NCI-H69 (cell line): ENCODE data around the gene PDZD7.
"Not testable (repeated sequence)": the region's sequence is repeated elsewhere in the genome, so short reads cannot be mapped to it uniquely, and the experiment has no call there.

Source experiments
- DNase-seq: peaks from one replicate; lab custom pipeline; 2025; lab: John Stamatoyannopoulos, UW

PDZD7 gene

DNA sequence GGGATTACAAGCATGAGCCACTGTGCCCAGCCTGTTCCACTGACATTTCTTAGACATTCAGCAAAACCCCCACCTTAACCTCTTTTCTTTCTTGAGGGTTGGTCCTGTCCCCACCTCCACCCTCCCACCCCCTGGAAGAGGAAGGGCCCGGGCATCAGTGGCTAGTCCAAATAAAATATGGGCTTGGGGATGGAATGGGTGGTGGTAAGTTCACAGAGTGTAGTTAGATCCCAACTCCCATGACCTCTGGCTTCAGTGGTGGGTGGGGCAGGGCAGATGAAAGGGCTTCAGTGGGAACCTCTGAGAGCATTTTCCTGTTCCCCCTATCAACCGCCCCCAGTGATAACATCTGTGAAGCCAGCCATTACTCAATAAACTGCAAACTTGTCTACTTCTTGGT lies 9.9 kb upstream of the PDZD7 start:
- DNase-seq = no peak

DNA sequence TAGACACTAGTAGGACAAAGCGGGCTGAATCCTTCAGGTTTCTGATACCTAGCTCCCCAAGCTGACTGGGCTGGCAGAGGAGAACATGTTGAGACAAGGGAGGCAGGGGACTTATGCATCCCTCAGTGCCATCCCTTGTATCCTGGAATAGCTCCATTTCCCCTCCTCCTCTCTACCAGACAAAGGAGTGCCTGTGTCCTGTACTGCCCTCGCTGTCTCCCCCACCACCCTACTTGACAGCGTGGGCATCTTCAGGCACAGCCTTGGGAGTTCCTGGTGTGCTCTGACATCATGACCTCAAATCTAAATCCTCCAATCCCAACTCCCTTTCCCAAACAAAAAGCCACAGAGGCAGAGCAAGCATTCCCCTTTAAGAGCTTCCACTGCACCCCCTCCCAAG lies 9.1 kb upstream of the PDZD7 start:
- no peak for DNase-seq

DNA sequence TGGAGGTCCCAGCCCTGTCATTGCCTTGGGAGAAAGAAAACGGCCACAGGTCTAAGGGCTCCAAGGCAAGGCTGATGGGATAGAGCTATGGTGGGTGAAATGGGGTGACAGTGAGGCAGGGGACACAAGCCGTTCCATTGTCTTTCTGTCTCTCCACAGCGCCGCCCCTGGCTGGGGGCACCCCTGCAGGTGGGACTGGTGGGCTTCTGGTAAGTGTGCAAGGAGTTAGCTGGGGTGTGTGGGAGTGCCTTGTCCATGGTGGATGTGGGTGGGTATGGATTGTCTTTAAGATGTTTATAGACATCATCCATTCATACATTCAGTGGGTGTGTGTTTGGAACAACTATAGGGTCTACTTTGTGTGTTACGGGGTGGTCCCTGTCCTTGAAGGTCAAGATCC lies 7.6 kb upstream of the PDZD7 start:
- DNase-seq = no peak

DNA sequence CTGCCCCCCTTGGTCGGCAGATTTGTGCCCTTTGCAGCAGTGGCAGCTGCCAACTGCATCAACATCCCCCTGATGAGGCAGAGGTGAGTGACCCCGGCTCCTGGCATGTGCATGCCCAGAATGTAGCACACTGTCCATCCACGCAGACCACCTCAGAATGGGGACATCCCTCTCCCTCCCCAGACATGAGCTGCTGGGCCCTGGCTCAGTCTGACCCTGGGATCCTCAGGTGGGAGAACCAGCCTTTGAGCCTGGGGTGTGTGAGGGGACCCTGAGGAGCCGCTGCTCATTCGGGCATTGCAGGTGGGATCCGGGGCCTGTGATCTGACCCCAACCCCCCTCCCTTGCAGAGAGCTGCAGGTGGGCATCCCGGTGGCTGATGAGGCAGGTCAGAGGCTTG lies 5.8 kb upstream of the PDZD7 start:
- DNase-seq = no peak

DNA sequence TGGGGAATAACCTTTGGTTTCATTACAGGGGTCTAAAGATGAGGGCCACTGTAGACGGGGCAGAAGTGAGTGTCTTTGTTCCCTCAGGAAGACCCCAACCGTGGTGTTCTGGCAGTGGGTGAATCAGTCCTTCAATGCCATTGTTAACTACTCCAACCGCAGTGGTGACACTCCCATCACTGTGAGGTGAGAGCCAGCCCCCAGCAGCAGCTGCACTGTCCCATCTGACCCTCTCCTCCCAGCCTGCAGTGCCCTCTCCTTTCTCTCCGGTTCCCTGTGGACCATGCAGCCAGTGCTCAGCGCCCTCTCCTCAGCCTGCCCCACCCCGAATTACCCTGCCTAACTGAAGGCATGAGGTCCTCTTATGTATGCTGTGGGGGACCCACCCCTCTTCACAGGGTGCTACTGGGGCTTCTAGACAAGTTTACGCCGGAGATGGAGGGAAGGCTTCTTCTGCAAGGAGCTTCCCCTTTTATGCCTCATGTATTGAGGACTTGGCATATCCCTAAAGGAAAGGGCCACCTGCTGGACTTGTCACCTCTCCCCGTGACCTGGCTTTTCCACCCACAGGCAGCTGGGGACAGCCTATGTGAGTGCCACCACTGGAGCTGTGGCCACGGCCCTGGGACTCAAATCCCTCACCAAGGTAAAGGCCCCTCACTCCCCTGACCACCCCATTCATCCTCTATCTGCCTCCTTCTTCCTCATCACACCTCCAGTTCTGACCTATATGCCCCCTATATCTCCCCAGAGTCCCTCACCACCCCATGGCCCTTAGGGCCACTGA lies 5.2 kb upstream of the PDZD7 start:
- DNase-seq = no peak

DNA sequence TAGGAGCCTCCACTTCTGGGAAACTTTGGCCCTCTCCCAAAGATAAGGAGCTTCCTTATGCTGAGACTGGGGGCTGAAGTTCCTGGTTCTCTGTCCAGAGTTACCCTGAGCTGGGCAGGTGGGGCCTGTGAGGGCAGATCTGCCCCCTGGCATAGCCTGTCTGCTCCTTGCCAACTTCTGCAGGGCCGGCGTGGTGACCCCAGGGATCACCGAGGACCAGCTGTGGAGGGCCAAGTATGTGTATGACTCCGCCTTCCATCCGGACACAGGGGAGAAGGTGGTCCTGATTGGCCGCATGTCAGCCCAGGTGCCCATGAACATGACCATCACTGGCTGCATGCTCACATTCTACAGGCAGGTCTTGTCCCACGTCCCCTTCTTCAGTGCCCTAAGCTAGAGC lies 4.4 kb upstream of the PDZD7 start:
- no peak for DNase-seq

DNA sequence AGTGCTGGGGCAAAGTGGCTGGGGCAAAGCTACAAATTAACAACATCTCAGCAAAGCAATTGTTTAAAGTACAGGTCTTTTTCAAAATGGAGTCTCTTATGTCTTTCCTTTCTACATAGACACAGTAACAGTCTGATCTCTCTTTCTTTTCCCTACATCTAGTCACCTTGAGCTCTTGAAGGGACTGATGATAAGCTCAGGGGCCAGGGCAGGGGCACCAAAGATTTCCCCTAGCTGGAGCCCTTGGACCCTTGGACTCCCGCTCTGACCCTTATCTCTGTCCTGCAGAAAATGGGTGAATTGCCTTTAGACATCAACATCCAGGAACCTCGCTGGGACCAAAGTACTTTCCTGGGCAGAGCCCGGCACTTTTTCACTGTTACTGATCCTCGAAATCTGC lies 3.5 kb upstream of the PDZD7 start:
- not testable (repeated sequence) for DNase-seq

DNA sequence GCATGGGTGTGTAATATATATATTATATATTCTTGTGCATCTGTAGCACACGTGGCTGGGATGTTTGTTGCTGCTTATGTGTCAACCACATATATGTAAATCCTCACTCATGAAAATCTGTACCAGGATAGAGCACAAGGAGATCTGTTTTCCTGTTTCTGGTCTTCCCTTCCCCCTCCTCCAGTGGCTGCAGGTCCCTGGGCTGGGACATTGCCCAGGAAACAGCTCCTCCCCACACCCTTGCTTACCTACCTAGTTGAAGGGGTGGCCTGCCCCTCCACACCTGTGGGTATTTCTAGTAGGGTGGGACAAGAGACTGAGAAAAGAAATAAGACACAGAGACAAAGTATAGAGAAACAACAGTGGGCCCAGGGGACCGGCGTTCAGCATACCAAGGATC lies 2.3 kb upstream of the PDZD7 start:
- no peak for DNase-seq

DNA sequence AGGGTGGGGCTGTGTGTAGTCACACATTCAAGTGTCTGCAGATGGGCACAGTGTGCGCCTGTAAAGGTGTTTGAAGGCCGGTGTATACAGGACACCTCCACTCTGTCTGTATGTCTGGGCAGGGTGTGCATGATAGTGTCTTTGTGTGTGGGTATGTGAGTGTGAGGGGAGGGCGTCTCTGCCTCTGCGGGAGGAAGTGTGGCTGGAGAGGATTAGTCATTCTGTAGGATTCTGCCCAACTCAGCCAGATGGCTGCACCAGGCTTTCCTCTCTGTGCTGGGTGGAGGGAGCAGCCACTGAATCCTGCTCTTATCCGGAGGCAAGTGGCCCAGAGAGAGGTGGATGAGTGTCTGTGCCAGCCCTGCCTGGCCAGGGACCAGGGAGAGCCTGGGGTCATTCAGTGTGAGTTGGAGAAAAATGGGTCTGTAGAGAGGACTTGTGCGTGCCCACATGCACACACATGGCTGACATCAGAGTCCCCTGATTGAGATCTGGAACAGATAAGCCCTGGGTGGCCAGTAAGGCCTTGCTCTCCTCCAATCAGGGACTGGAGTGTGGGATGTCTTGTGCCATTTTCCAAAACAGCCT lies 1.8 kb upstream of the PDZD7 start:
- DNase-seq = peak; percentile 63

DNA sequence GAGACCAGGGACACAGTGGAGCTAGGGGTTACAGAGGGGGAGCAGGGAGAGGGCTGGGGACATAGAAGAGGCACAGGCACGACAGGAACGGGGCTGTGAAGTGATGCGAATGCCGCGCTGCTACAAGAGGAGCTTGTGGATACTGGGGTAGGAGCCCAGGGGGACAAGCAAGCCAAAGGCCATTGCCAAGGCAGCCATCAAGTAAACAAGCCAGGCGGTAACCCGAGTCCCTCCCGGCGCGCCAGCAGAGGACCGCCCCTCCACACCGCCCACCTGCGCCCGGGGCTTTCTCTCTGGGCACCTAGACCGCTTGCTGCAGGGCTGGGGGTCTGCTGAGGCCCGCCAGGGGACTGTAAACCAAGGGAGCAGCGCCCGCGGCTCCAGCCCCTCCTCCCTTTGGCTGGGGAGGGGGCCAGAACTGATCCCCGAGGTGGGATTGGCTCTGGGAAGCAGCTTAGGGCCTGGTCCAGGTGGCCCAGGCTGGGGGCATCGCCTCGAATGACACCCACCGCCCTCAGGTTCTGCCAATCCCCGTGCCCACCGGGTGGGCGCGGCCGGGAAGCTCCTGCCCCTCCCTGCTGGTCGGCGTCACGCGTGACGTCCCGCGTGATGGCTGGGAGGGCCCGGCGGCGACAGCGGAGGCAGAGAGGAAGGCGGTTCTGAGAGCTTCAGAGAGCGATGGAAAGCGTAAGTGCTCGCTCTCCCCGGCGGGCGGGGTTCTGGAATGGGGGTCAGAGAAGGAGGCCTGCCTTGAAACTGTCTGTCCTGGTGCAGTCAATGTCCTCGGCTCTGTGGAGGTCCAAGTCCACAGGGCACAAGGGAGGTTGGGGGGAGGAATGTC lies 1.1 kb upstream of the PDZD7 start:
- peak; percentile 52 for DNase-seq

DNA sequence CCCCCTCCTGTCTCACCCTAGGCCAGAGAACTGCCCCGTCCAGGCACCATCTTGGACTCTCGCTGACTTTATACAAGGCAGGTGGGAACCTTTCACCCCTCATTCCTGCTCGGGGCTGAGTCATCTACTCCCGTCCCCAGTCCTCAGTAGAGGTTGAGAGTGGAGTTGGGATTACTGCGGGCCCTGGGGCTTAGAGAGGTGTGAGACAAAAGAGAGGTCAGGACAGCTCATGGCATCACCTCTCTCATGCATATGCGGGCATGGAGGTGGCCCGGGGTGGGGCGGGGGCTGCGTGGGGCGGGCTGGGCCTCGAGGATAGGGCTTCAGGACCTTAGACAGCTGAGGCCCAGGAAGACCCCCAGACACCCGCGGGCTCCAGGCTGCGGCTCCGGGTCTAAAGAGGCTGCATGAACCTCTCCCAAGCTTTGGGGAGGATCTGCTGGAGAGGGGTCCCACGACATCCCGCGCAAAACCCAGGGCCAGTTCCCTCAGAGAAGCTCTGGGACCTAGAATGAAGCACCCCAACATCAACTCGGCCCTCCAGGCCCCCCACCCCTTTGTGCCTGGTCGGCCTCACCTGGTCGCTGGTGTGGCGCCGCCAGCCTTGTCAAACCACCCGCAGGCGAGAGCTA lies 317 bp downstream of the PDZD7 start:
- DNase-seq = no peak

DNA sequence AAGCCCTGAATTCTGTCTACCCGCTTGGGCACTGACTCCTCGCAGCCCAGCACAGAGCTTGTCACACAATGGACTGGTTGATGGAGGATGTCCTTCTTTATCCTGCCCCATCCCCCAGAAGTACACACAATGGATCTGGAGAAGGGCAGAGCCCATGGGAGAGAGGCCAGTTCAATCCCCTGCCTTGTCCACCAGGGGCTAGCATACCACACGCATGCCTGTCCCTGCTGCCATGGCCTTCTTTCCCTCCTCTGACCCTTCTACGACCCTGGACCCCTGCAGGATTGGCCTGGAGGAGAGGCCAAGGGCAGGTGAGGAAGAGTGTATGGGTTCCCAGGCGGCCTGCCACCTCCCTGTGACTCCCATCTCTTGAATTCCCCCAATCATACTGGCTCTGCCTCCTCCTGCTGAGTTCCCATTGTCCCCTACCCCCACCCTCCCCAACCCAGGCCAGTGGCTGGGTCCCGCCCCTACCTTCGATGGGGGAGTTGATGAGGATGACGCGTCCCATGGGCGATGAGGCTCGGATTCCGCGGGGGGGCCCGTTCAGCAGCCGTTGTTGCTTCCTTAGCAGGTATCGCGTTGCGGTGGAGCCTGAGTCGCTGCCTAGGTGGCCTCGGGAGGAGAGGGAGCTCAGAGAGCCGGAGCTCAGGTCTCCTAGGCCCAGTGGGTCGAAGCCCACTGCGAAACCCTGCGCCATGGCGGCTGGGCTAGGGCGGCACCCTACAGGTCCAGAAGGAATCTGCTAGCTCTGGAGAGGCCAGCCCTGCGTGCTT lies 1.2 kb downstream of the PDZD7 start:
- DNase-seq = peak; percentile 20

DNA sequence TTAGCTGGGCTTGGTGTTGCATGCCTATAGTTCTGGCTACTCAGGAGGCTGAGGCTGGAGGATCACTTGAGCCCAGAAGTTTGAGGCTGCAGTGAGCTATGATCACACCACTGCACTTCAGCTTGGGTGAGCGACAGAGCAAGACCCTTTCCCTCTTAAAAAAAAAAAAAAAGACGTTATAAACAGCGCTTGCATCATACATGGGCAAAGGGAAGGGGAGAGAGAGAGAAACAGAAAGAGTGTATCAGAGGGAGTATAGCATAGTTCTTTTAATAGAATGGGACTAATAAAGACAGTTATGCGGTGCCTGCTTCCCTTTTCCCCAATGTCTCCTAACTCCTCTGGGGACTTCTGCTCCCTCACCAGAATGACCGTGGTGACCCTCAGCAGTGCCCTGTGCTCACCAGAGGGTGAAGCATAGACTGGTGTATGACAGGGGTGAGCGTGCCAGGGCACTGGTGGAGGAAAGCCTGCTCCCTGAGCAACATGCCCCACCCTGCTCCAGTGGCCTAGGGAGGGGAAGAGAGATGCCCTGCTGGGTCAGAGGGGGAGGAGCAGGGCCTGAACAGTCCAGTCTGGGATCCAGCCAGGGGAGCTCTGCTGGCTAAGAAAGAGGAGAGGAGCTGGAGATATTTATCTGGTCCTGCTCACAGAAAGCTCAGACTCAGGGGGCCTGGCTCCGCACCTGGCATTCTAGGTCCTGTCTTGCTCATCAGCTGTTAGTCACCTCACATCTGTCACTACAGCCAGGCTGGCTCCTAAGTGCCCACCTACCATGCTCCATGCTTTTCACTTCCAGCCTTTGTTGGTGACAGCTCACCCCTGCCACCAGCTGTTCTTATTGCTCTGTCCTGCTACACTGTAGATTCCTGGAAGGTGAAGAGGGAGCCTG lies 2.2 kb downstream of the PDZD7 start:
- peak; percentile 71 for DNase-seq

DNA sequence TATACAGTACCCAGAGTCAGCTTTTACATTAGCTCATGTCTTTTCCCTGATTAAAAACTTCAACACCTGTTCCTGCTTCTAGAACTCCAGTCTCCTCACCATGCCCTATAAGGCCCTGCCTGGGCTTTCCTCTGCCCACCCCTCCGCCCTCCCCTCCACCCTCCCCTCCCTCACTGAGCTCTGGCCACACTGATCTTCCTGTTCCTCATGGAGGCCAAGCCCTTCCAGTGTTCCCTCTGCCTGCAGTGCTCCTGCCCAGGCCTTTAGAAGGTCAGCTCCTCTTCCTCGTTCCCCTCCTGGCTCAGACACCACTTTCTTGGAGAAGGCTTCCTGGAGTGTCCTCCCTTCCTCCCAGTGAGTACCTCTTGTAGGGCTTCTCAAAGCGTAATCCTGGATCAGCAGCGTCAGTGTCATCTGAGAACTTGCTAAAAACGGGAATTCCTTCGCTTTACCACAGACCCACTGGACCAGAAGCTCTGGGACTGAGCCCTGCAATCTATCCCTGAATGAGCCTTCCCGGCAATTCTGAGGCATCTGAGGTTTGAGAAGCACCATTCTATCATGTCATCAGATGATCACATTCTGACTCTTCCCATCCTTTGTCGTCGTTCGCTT lies 3.7 kb downstream of the PDZD7 start:
- no peak for DNase-seq

DNA sequence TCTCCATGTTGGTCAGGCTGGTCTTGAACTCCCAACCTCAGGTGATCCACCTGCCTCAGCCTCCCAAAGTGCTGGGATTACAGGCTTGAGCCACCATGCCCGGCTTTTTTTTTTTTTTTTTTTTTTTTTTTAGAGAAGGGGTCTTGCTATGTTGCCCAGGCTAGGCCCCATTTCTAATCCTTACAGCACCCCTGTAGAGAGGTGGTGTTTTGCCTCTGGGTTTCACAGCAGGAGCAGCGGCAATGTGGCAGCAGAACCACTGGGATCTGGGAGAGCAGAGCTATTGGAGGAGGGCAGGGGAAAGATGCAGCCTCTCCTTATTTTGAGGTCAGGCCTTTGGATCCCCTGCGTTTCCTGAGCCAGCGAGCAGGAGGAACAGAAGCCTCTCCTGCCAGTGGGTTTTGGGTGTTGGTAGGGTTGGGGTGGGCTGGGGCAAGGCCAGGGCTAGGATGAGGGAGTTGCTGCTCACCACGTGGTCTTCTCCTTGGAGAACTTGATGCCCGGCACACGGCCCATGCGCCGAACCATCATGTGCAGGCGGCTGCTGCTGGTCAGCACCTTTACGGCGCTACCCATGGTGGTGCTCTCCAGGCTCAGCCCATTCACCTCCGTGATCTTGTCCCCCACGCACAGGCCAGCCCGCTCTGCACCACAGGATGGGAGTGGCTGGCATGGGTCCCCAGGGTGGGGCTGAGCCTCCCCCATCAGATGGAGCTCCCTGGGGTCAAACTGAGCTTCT lies 7.8 kb downstream of the PDZD7 start:
- no peak for DNase-seq

DNA sequence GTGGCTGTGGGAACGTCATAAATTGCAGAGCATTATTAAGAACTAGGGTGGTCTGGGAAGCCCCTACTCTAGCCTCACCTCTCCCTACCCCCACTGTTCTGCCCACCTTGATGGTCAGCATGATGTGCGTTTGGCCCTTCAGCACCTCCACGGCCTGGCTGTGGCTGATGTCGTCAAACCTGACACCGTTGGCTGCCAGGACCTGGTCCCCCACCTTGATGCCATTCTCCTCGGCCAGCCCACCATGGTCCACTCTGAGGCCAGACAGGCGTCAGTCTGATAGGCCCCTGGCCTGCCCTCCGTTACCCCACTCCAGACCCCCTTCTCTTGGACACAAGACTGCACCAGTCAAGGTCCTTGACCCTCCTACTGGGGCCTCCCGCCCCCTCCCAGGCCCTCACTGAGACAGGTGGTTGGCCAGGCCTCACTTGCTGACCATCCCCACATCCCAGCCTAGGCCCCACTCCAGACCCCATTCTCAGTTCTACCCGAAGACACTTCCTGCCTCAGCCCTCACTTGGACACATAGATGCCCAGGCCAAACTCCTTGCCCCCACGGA lies 9.2 kb downstream of the PDZD7 start:
- DNase-seq = no peak

DNA sequence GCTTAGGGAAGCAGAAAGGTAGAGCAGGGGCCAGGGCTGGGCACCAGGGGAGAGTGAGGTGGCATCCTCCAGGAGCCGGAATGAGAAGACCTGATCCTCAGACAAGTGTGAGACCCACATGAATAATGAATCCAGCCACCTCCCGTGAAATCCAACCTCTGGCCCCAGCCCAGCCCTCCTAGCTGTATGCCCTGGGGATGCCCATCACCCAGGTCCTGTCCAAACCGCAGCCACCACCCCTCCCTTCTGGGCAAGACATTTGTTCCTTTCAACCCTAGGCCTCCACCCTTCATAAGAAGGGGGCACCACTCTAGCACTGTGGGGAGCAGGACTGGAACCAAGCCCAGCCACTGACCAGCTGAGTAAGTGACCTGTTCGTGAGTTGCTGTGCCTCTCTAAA lies 9.7 kb downstream of the PDZD7 start:
- no peak for DNase-seq

DNA sequence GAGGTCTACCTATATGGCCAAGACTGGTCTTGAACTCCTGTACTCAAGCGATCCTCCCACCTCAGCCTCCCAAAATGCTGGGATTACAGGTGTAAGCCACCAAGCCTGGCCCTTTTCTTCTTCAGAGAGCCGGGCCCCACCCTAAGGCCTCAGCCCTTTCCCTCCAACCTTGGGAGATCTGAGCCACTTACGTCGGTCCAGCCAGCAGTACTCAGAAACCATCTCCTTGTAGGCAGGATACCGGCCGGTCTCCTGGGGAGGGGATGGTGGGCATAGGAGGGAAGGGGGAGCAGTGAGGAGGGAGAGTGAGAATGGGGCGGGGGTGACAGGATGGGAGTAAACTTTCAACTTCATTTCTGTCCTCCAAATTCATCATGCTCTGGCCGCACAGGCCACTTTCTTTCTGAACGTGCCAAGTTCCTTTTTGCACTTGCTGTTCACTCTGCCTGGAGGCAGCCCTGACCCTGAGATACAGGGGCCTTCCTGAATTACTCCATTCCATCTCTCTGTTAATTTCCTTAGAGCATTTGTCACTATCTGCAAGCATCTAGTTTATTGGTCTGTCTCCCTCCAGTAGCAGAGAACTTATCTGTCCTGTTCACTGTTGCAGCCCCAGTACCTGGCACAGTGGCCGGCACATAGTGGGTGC lies 10.4 kb downstream of the PDZD7 start:
- no peak for DNase-seq

DNA sequence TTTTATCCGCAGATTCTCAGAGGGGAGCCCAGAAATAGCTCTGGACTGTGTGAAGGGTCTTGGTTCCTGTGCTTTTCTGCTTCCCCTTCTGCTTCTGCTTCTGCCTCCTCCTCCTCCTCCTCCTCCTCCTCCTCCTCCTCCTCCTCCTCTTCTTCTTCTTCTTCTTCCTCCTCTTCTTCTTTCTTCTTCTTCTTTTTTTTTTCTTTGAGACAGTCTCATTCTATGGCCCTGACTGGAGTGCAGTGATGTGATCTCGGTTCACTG lies 11.6 kb downstream of the PDZD7 start:
- DNase-seq = no peak
